Measurements from ENCODE around the gene EZR. TPM values are rescaled to one million over a fixed set of nuclear protein-coding genes. Genes with fewer than 3 reads are reported as not detected.

Gene EZR
- total RNA-seq, 1 experiment from 2014 or later = 216 TPM

- peak; percentile 25 for DNase-seq
- Histone ChIP-seq H3K36me3 (replicated peaks; ENCODE audit: control insufficient read depth, insufficient read depth, low read length) (no peaks in the 10 kb centered on the region), H3K27me3 (ENCODE audit: control insufficient read depth, insufficient read depth, low read length) (no peaks in the 10 kb centered on the region), H3K4me3 (ENCODE audit: insufficient read depth, low read depth, low read length) (no peak overlapping the region)
These were observed 67.2 kb downstream of the EZR start for GRCh38 chr6:158751921-158752320.

GRCh38 chr6:158751224-158751623 lies 67.9 kb downstream of the EZR start:
- no peak for DNase-seq
- Histone ChIP-seq H3K27me3 (ENCODE audit: control insufficient read depth, insufficient read depth, low read length) (no peaks in the 10 kb centered on the region), H3K36me3 (replicated peaks; ENCODE audit: control insufficient read depth, insufficient read depth, low read length) (no peaks in the 10 kb centered on the region), H3K4me3 (ENCODE audit: insufficient read depth, low read depth, low read length) (no peak overlapping the region)

GRCh38 chr6:158744986-158745430 lies 74.2 kb downstream of the EZR start:
- no peaks in the 10 kb centered on the region for H3K36me3 ChIP-seq (replicated peaks; ENCODE audit: control insufficient read depth, insufficient read depth, low read length)
- no peak for DNase-seq
- H3K27me3 ChIP-seq (ENCODE audit: control insufficient read depth, insufficient read depth, low read length) = no peaks in the 10 kb centered on the region
- H3K4me3 ChIP-seq (ENCODE audit: insufficient read depth, low read depth, low read length) = no peak overlapping the region

- Histone ChIP-seq H3K4me3 (ENCODE audit: insufficient read depth, low read depth, low read length) (no peak overlapping the region), H3K36me3 (replicated peaks; ENCODE audit: control insufficient read depth, insufficient read depth, low read length) (no peaks in the 10 kb centered on the region), H3K27me3 (ENCODE audit: control insufficient read depth, insufficient read depth, low read length) (no peaks in the 10 kb centered on the region)
- DNase-seq = no peak
These were observed 76.0 kb downstream of the EZR start for GRCh38 chr6:158743033-158743651.

GRCh38 chr6:158739673-158740072 lies 79.5 kb downstream of the EZR start:
- no peaks in the 10 kb centered on the region for H3K36me3 ChIP-seq (replicated peaks; ENCODE audit: control insufficient read depth, insufficient read depth, low read length)
- H3K27me3 ChIP-seq (ENCODE audit: control insufficient read depth, insufficient read depth, low read length) = no peaks in the 10 kb centered on the region
- no peak for DNase-seq
- no peak overlapping the region for H3K4me3 ChIP-seq (ENCODE audit: insufficient read depth, low read depth, low read length)

- Histone ChIP-seq H3K36me3 (replicated peaks; ENCODE audit: control insufficient read depth, insufficient read depth, low read length) (no peaks in the 10 kb centered on the region), H3K27me3 (ENCODE audit: control insufficient read depth, insufficient read depth, low read length) (no peaks in the 10 kb centered on the region), H3K4me3 (ENCODE audit: insufficient read depth, low read depth, low read length) (no peak overlapping the region)
- DNase-seq = no peak
These were observed 81.2 kb downstream of the EZR start for GRCh38 chr6:158737710-158738615.

- Histone ChIP-seq H3K27me3 (ENCODE audit: control insufficient read depth, insufficient read depth, low read length) (no peaks in the 10 kb centered on the region), H3K36me3 (replicated peaks; ENCODE audit: control insufficient read depth, insufficient read depth, low read length) (no peaks in the 10 kb centered on the region), H3K4me3 (ENCODE audit: insufficient read depth, low read depth, low read length) (no peak overlapping the region)
- no peak for DNase-seq
These were observed 82.0 kb downstream of the EZR start for GRCh38 chr6:158737082-158737709.

- Histone ChIP-seq H3K4me3 (ENCODE audit: insufficient read depth, low read depth, low read length) (no peak overlapping the region), H3K36me3 (replicated peaks; ENCODE audit: control insufficient read depth, insufficient read depth, low read length) (no peaks in the 10 kb centered on the region), H3K27me3 (ENCODE audit: control insufficient read depth, insufficient read depth, low read length) (no peaks in the 10 kb centered on the region)
- no peak for DNase-seq
These were observed 84.2 kb downstream of the EZR start for GRCh38 chr6:158735009-158735408.

- no peaks in the 10 kb centered on the region for H3K27me3 ChIP-seq (ENCODE audit: control insufficient read depth, insufficient read depth, low read length)
- no peaks in the 10 kb centered on the region for H3K36me3 ChIP-seq (replicated peaks; ENCODE audit: control insufficient read depth, insufficient read depth, low read length)
- DNase-seq = no peak
- H3K4me3 ChIP-seq (ENCODE audit: insufficient read depth, low read depth, low read length) = no peak overlapping the region; the same call in 1 of the 2 replicates
These were observed 88.6 kb downstream of the EZR start for GRCh38 chr6:158730541-158730907.

- H3K36me3 ChIP-seq (replicated peaks; ENCODE audit: control insufficient read depth, insufficient read depth, low read length) = no peaks in the 10 kb centered on the region
- no peaks in the 10 kb centered on the region for H3K27me3 ChIP-seq (ENCODE audit: control insufficient read depth, insufficient read depth, low read length)
- no peak for DNase-seq
- H3K4me3 ChIP-seq (ENCODE audit: insufficient read depth, low read depth, low read length) = no peak overlapping the region; the same call in 1 of the 2 replicates
These were observed 89.1 kb downstream of the EZR start for GRCh38 chr6:158729906-158730540.

- H3K36me3 ChIP-seq (replicated peaks; ENCODE audit: control insufficient read depth, insufficient read depth, low read length) = no peaks in the 10 kb centered on the region
- H3K4me3 ChIP-seq (ENCODE audit: insufficient read depth, low read depth, low read length) = no peak overlapping the region
- H3K27me3 ChIP-seq (ENCODE audit: control insufficient read depth, insufficient read depth, low read length) = no peaks in the 10 kb centered on the region
- no peak for DNase-seq
These were observed 93.5 kb downstream of the EZR start for GRCh38 chr6:158725704-158726103.

- DNase-seq = no peak
- Histone ChIP-seq H3K27me3 (ENCODE audit: control insufficient read depth, insufficient read depth, low read length) (no peaks in the 10 kb centered on the region), H3K36me3 (replicated peaks; ENCODE audit: control insufficient read depth, insufficient read depth, low read length) (no peaks in the 10 kb centered on the region), H3K4me3 (ENCODE audit: insufficient read depth, low read depth, low read length) (no peak overlapping the region)
These were observed 96.9 kb downstream of the EZR start for GRCh38 chr6:158722176-158722729.

GRCh38 chr6:158718461-158719046 lies 100.6 kb downstream of the EZR start:
- DNase-seq = peak; percentile 88
- H3K36me3 ChIP-seq (replicated peaks; ENCODE audit: control insufficient read depth, insufficient read depth, low read length) = no peaks in the 10 kb centered on the region
- no peaks in the 10 kb centered on the region for H3K27me3 ChIP-seq (ENCODE audit: control insufficient read depth, insufficient read depth, low read length)
- no peak overlapping the region for H3K4me3 ChIP-seq (ENCODE audit: insufficient read depth, low read depth, low read length)

Data from H7 (cell line).